CD14-positive monocyte (primary cell): ENCODE measurements around the gene WWOX. TPM values are rescaled to one million over a fixed set of nuclear protein-coding genes. Genes with fewer than 3 reads are reported as not detected.

Experiments used
- DNase-seq, 3 donors: peaks; one replicate each; pipeline ENCODE4 v3.0.0-alpha.2; 2011 to 2022
- H2AFZ ChIP-seq: 2 replicates; pipeline ENCODE4 v1.6.0; 2012; ENCODE audit warnings: mild to moderate bottlenecking, low read depth, low read length, inconsistent platforms; ENCODE audit not compliant: insufficient read depth, poor library complexity, severe bottlenecking
- H3K27ac ChIP-seq, 2 donors: 1 replicate in 1 of 2; 2 replicates in 1 of 2; pipeline ENCODE4 v1.5.1; 2012 to 2013; ENCODE audit warnings: low read length in 2 of 2, control low read depth in 1 of 2, inconsistent platforms in 1 of 2, low read depth in 1 of 2, mild to moderate bottlenecking in 1 of 2
- H3K27me3 ChIP-seq, 2 donors: one replicate each; pipeline versions ENCODE4 v1.6.0 to v1.6.1; 2011 to 2013; ENCODE audit warnings: low read length in 2 of 2; ENCODE audit not compliant: control insufficient read depth in 2 of 2, insufficient read depth in 2 of 2
- H3K36me3 ChIP-seq, 2 donors: replicated peaks in 1 of 2; 1 replicate in 1 of 2; 2 replicates in 1 of 2; pipeline versions ENCODE4 v1.5.1 to v1.6.1; 2012 to 2013; ENCODE audit warnings: low read length in 2 of 2, control low read depth in 1 of 2, inconsistent platforms in 1 of 2, mild to moderate bottlenecking in 1 of 2; ENCODE audit not compliant: insufficient read depth in 2 of 2, control insufficient read depth in 1 of 2
- H3K4me1 ChIP-seq, 2 donors: 1 replicate in 1 of 2; 2 replicates in 1 of 2; pipeline versions ENCODE4 v1.5.1 to v1.6.1; 2012 to 2013; ENCODE audit warnings: low read length in 2 of 2, control low read depth in 1 of 2, inconsistent platforms in 1 of 2, mild to moderate bottlenecking in 1 of 2, moderate library complexity in 1 of 2; ENCODE audit not compliant: insufficient read depth in 2 of 2, control insufficient read depth in 1 of 2
- H3K4me2 ChIP-seq: replicated peaks from 2 replicates; pipeline ENCODE3; 2012; ENCODE audit warnings: low read length, moderate library complexity, mild to moderate bottlenecking; ENCODE audit not compliant: poor library complexity, severe bottlenecking; ENCODE audit errors: extremely low read depth
- H3K4me3 ChIP-seq, 3 experiments: fragments of 200-600 bp in 1 of 3; sonication (generic) in 1 of 3; replicated peaks in 1 of 3; 1 replicate in 2 of 3; 2 replicates in 1 of 3; pipeline ENCODE4 v1.5.1; 2011 to 2013; ENCODE audit warnings: low read length in 3 of 3, mild to moderate bottlenecking in 3 of 3, control low read depth in 2 of 3, low read depth in 2 of 3, inconsistent platforms in 1 of 3, moderate library complexity in 1 of 3
- H3K79me2 ChIP-seq: 2 replicates; pipeline ENCODE4 v1.6.0; 2012; ENCODE audit warnings: mild to moderate bottlenecking, control low read depth, inconsistent platforms, low read length, moderate library complexity; ENCODE audit not compliant: insufficient read depth
- H3K9ac ChIP-seq: 2 replicates; pipeline ENCODE4 v1.6.0; 2017; ENCODE audit warnings: low read length, mild to moderate bottlenecking; ENCODE audit not compliant: insufficient read depth, poor library complexity, severe bottlenecking
- H3K9me3 ChIP-seq, 2 donors: replicated peaks in 1 of 2; 1 replicate in 1 of 2; 2 replicates in 1 of 2; pipeline versions ENCODE4 v1.5.1 to v1.6.1; 2012 to 2013; ENCODE audit warnings: low read length in 2 of 2, control low read depth in 1 of 2; ENCODE audit not compliant: control insufficient read depth in 1 of 2, insufficient read depth in 1 of 2
- H4K20me1 ChIP-seq: 2 replicates; pipeline ENCODE4 v1.6.0; 2012; ENCODE audit warnings: mild to moderate bottlenecking, low read length, control low read depth, moderate library complexity; ENCODE audit not compliant: insufficient read depth
- H3K27ac Mint-ChIP-seq, 7 donors: one replicate each; pipeline ENCODE4 v1.8.0; 2020; ENCODE audit warnings: mild to moderate bottlenecking in 7 of 7, mixed read lengths in 7 of 7, moderate library complexity in 6 of 7, inconsistent platforms in 2 of 7
- H3K27me3 Mint-ChIP-seq, 3 donors: one replicate each; pipeline ENCODE4 v1.8.0; 2021 to 2022; ENCODE audit warnings: low read depth in 3 of 3, mild to moderate bottlenecking in 3 of 3, mixed read lengths in 3 of 3, moderate library complexity in 3 of 3, inconsistent platforms in 1 of 3
- H3K36me3 Mint-ChIP-seq, 2 donors: one replicate each; pipeline ENCODE4 v1.8.0; 2020; ENCODE audit warnings: mixed read lengths in 2 of 2, inconsistent platforms in 1 of 2, mild to moderate bottlenecking in 1 of 2
- H3K4me1 Mint-ChIP-seq: one replicate; pipeline ENCODE4 v1.8.0; 2020; ENCODE audit warnings: mild to moderate bottlenecking, mixed read lengths
- H3K4me3 Mint-ChIP-seq, 2 donors: one replicate each; pipeline ENCODE4 v1.8.0; 2020; ENCODE audit warnings: mild to moderate bottlenecking in 2 of 2, mixed read lengths in 2 of 2, moderate library complexity in 1 of 2
- H3K9me3 Mint-ChIP-seq, 7 donors: one replicate each; pipeline ENCODE4 v1.8.0; 2020 to 2022; ENCODE audit warnings: mixed read lengths in 7 of 7, mild to moderate bottlenecking in 6 of 7, moderate library complexity in 6 of 7, inconsistent platforms in 2 of 7
- WGBS: methylation state at CpG from one replicate; pipeline ENCODE4 v1.1.5; 2013; ENCODE audit warnings: missing lambda C conversion rate; ENCODE audit not compliant: insufficient coverage; 5-methylcytosine and 5-hydroxymethylcytosine counted together
- intact Hi-C, 2 donors: fragments of 100-400 bp; cut with micrococcal nuclease; formaldehyde crosslinking; loops; one replicate each; pipeline versions ENCODE4 v1.15.0 to v1.15.1; 2023
- polyA plus RNA-seq, 3 donors: library from polyadenylated mRNA; depleted of rRNA in 1 of 3; unstranded in 2 of 3; stranded (reverse) in 1 of 3; fragments of 300-500 nt in 2 of 3; fragments of >200 nt in 1 of 3; fragmentation: Illumina TruSeq in 2 of 3; gene quantifications; 1 replicate in 2 of 3; 2 replicates in 1 of 3; pipeline ENCODE4 v1.2.3, GENCODE V29; 2012 to 2021
- TF ChIP-seq, protein P1 (sequence below): fragments of 200-600 bp; IDR thresholded peaks from one replicate; pipeline ENCODE4 v1.8.0; 2022; ENCODE audit warnings: antibody characterized with exemption, mild to moderate bottlenecking

Gene WWOX
- polyA plus RNA-seq, 3 donors = 4.0 to 7.0 (median 6.3) TPM

DNA sequence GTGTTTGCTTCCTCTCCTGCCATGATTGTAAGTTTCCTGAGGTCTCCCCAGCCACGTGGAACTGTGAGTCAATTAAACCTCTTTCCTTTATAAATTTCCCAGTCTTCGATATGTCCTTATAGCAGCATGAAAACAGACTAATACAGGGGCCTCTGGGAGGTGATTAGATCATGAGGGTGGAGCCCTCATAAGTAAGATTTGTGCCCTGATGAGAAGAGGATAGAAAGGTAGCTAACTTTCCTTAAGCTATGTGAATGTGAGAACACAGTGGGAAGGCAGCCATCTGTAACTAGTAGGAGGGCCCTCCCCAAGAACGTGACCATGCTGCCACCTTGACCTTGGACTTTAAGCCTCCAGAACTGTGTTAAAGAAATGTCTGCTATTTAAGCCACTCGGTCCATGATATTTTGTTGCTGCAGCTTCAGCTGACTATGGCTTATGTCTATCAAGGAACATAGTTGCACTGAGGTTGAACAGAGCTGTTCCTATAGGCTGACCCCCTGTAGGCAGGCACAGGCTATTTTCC is 30.7 kb downstream of the WWOX start:
- Histone ChIP-seq H3K27me3 (no peaks in the 10 kb centered on the region), H2AFZ (no peak overlapping the region), H3K4me1 (no peaks in the 10 kb centered on the region), H3K4me3 (no peak overlapping the region), H3K9ac (no peak overlapping the region), H3K9me3 (no peaks in the 10 kb centered on the region), H3K36me3 (no peaks in the 10 kb centered on the region), H3K4me2 (no peak overlapping the region), H4K20me1 (no peaks in the 10 kb centered on the region), H3K79me2 (no peaks in the 10 kb centered on the region), H3K27ac (no peak overlapping the region)
- Mint-ChIP-seq H3K27me3 (peaks cover 0 to 2% (median 0%) of the 10 kb centered on the region in 3 donors), H3K27ac (no peak overlapping the region), H3K9me3 (peaks cover 0 to 7% (median 0%) of the 10 kb centered on the region in 7 donors), H3K36me3 (peaks cover 0 to 8% of the 10 kb centered on the region in 2 donors), H3K4me1 (no peaks in the 10 kb centered on the region), H3K4me3 (no peak overlapping the region)
- 96% methylated on average over 2 of the region's 4 CpGs for WGBS
- intact Hi-C loops = no loop called here
- no peak for DNase-seq
- TF ChIP-seq, protein P1, sequence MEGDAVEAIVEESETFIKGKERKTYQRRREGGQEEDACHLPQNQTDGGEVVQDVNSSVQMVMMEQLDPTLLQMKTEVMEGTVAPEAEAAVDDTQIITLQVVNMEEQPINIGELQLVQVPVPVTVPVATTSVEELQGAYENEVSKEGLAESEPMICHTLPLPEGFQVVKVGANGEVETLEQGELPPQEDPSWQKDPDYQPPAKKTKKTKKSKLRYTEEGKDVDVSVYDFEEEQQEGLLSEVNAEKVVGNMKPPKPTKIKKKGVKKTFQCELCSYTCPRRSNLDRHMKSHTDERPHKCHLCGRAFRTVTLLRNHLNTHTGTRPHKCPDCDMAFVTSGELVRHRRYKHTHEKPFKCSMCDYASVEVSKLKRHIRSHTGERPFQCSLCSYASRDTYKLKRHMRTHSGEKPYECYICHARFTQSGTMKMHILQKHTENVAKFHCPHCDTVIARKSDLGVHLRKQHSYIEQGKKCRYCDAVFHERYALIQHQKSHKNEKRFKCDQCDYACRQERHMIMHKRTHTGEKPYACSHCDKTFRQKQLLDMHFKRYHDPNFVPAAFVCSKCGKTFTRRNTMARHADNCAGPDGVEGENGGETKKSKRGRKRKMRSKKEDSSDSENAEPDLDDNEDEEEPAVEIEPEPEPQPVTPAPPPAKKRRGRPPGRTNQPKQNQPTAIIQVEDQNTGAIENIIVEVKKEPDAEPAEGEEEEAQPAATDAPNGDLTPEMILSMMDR = no peak

DNA sequence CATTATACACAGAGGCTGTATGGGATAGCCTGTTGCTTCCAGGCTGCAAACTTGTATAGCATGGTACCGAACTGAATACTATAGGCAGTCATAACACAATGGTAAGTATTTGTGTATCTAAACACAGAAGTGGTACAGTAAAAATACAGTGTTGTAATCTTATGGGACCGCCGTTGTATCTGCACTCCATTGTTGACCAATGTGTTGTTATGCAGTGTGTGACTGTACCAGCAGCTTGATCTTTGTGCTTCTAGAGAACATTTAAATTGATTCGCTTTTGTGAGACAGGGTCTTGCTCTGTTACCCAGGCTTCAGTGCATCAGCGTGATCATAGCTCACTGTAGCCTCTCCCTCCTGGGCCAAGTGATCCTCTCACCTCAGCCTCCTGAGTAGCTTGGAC is 31.5 kb downstream of the WWOX start:
- Histone ChIP-seq H3K27me3 (no peaks in the 10 kb centered on the region), H4K20me1 (no peaks in the 10 kb centered on the region), H3K9ac (no peak overlapping the region), H3K9me3 (no peaks in the 10 kb centered on the region), H3K27ac (no peak overlapping the region), H2AFZ (no peak overlapping the region), H3K79me2 (no peaks in the 10 kb centered on the region), H3K4me2 (no peak overlapping the region), H3K36me3 (no peaks in the 10 kb centered on the region), H3K4me3 (no peak overlapping the region), H3K4me1 (no peaks in the 10 kb centered on the region)
- H3K27me3 Mint-ChIP-seq = peaks cover 0 to 2% (median 0%) of the 10 kb centered on the region in 3 donors
- no peak for DNase-seq
- no peak overlapping the region for H3K27ac Mint-ChIP-seq
- no peaks in the 10 kb centered on the region for H3K4me1 Mint-ChIP-seq
- TF ChIP-seq, protein P1 = no peak
- peaks cover 0 to 8% of the 10 kb centered on the region in 2 donors for H3K36me3 Mint-ChIP-seq
- intact Hi-C loops = no loop called here
- WGBS = 94% methylated on average over 2 of the region's 5 CpGs
- peaks cover 0 to 7% (median 0%) of the 10 kb centered on the region in 7 donors for H3K9me3 Mint-ChIP-seq
- no peak overlapping the region for H3K4me3 Mint-ChIP-seq
